Activated T-cell treated with anti-CD3 and anti-CD28 coated beads for 4 hours (primary cell): ENCODE measurements around the gene STX10.
A peak's percentile ranks its signal among the peaks of the same experiment; 100 is the strongest.
"Not testable (repeated sequence)": the region's sequence is repeated elsewhere in the genome, so short reads cannot be mapped to it uniquely, and the experiment has no call there.

Experiments used
- DNase-seq: peaks from one replicate; pipeline ENCODE4 v3.0.0-alpha.2; 2020

Gene STX10

GRCh38 chr19:13164343-13165161 lies 14.4 kb upstream of the STX10 start:
- DNase-seq, result no peak

GRCh38 chr19:13163609-13164342 lies 13.6 kb upstream of the STX10 start:
- DNase-seq, result peak; percentile 17

- DNase-seq, result peak; percentile 85
Measured at GRCh38 chr19:13162724-13163608, 12.8 kb upstream of the STX10 start.

GRCh38 chr19:13160557-13160956 lies 10.4 kb upstream of the STX10 start:
- DNase-seq, result no peak

- DNase-seq, result no peak
Measured at GRCh38 chr19:13159713-13160112, 9.5 kb upstream of the STX10 start.

- DNase-seq, result peak; percentile 51
Measured at GRCh38 chr19:13155472-13156359, 5.5 kb upstream of the STX10 start.

- DNase-seq, result peak; percentile 67
Measured at GRCh38 chr19:13154911-13155471, 4.8 kb upstream of the STX10 start.

GRCh38 chr19:13154241-13154778 lies 4.1 kb upstream of the STX10 start:
- DNase-seq, result peak; percentile 44

GRCh38 chr19:13153569-13154240 lies 3.5 kb upstream of the STX10 start:
- no peak for DNase-seq

- peak; percentile 98 for DNase-seq
Measured at GRCh38 chr19:13152974-13153568, 2.9 kb upstream of the STX10 start.

- no peak for DNase-seq
Measured at GRCh38 chr19:13152356-13152973, 2.3 kb upstream of the STX10 start.

GRCh38 chr19:13151605-13152355 lies 1.6 kb upstream of the STX10 start:
- DNase-seq, result peak; percentile 94

GRCh38 chr19:13150931-13151604 lies 893 bp upstream of the STX10 start:
- DNase-seq, result no peak

- no peak for DNase-seq
Measured at GRCh38 chr19:13149628-13150186, 468 bp downstream of the STX10 start.

- DNase-seq, result not testable (repeated sequence)
Measured at GRCh38 chr19:13149173-13149627, 975 bp downstream of the STX10 start.

- DNase-seq, result no peak
Measured at GRCh38 chr19:13146763-13147563, 3.2 kb downstream of the STX10 start.

- DNase-seq, result no peak
Measured at GRCh38 chr19:13139633-13140311, 10.4 kb downstream of the STX10 start.
